ENCODE measurements around the gene TGFB1. TPM values are rescaled to one million over a fixed set of nuclear protein-coding genes. Genes with fewer than 3 reads are reported as not detected.

Gene TGFB1
- total and polyA plus RNA-seq, 2 of the 13 experiments (the other 11 are each of a cell fraction or from before 2014, with no cell fraction given): 4.1 to 5.4 TPM

GRCh38 chr19:41325947-41326706 lies 27.6 kb downstream of the TGFB1 start (continued):
- TF ChIP-seq ZNF691 (CRISPR knock-in tag; IDR thresholded peaks at IDR 0.05; ENCODE audit: borderline replicate concordance, low read depth) (peak; percentile 76; the same call in 1 of the 2 replicates), KLF13 (CRISPR knock-in tag; IDR thresholded peaks at IDR 0.05) (no peak), ZNF704 (CRISPR knock-in tag; IDR thresholded peaks at IDR 0.05; ENCODE audit: borderline replicate concordance) (no peak), ZSCAN21 (CRISPR knock-in tag; IDR thresholded peaks at IDR 0.05; ENCODE audit: borderline replicate concordance) (peak; percentile 39; the same call in 1 of the 2 replicates), ZNF619 (CRISPR knock-in tag; IDR thresholded peaks at IDR 0.05) (no peak), GFI1 (CRISPR knock-in tag; IDR thresholded peaks at IDR 0.05; ENCODE audit: borderline replicate concordance) (no peak), AGO2 (optimal IDR thresholded peaks at IDR 0.05; ENCODE audit: low read depth, low read length) (peak; percentile 94), ZBTB40 (IDR thresholded peaks at IDR 0.05) (no peak), ZBTB40 (CRISPR knock-in tag; IDR thresholded peaks at IDR 0.05) (no peak), ZBTB33 (CRISPR knock-in tag; IDR thresholded peaks at IDR 0.05) (peak; percentile 67; the same call in 1 of the 2 replicates), NR2F1 (CRISPR knock-in tag; IDR thresholded peaks at IDR 0.05) (no peak)
- TF ChIP-seq, protein P1, sequence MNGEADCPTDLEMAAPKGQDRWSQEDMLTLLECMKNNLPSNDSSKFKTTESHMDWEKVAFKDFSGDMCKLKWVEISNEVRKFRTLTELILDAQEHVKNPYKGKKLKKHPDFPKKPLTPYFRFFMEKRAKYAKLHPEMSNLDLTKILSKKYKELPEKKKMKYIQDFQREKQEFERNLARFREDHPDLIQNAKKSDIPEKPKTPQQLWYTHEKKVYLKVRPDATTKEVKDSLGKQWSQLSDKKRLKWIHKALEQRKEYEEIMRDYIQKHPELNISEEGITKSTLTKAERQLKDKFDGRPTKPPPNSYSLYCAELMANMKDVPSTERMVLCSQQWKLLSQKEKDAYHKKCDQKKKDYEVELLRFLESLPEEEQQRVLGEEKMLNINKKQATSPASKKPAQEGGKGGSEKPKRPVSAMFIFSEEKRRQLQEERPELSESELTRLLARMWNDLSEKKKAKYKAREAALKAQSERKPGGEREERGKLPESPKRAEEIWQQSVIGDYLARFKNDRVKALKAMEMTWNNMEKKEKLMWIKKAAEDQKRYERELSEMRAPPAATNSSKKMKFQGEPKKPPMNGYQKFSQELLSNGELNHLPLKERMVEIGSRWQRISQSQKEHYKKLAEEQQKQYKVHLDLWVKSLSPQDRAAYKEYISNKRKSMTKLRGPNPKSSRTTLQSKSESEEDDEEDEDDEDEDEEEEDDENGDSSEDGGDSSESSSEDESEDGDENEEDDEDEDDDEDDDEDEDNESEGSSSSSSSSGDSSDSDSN (CRISPR knock-in tag; IDR thresholded peaks at IDR 0.05): peak; percentile 40

Measured in HepG2 (cell line).